ENCODE results near the gene PURA. TPM values are rescaled to one million over a fixed set of nuclear protein-coding genes. Genes with fewer than 3 reads are reported as not detected.

Gene PURA
- polyA plus RNA-seq, 6 donors from 2014 or later, result 1.3 to 3.3 (median 2.5) TPM

DNA sequence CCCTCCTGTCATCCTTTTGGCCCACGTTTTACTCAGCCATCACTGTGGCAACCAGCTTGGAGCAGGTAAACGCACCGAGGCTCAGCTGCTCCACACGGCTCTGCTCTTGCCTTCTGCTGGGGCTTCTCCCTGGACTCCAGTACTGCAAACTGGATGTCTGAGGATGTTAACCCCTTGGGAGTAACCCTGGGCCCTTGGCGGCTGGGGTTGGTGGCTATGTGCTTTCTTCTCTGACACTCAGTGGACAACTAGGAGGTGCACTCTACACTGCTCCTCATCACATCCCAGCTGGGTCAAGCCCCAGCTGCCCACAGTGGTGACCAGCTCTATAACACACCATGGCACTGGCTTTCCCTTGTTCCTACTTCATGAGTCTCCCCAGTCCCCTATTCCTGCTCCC is 48.9 kb downstream of the PURA start:
- Mint-ChIP-seq H3K36me3 (no peaks in the 10 kb centered on the region), H3K27ac (peak overlapping the region in 1 of 6 donors; percentile 44), H3K4me1 (peaks cover 0 to 8% (median 0%) of the 10 kb centered on the region in 3 donors), H3K4me3 (no peak overlapping the region), H3K27me3 (peaks cover 0 to 20% (median 9%) of the 10 kb centered on the region in 3 donors), H3K9me3 (no peaks in the 10 kb centered on the region)
- DNase-seq (no peak), ATAC-seq (ENCODE audit: low read depth in 2 of 2) (no peak)

- Mint-ChIP-seq H3K27me3 (peaks cover 0 to 20% (median 9%) of the 10 kb centered on the region in 3 donors), H3K36me3 (no peaks in the 10 kb centered on the region), H3K9me3 (no peaks in the 10 kb centered on the region), H3K4me3 (no peak overlapping the region), H3K27ac (peak overlapping the region in 2 of 6 donors; percentile 46 to 59), H3K4me1 (peaks cover 0 to 8% (median 0%) of the 10 kb centered on the region in 3 donors)
- ATAC-seq (ENCODE audit: low read depth in 2 of 2) (no peak), DNase-seq (no peak)
These were observed 51.4 kb downstream of the PURA start for GRCh38 chr5:140165101-140165922.

DNA sequence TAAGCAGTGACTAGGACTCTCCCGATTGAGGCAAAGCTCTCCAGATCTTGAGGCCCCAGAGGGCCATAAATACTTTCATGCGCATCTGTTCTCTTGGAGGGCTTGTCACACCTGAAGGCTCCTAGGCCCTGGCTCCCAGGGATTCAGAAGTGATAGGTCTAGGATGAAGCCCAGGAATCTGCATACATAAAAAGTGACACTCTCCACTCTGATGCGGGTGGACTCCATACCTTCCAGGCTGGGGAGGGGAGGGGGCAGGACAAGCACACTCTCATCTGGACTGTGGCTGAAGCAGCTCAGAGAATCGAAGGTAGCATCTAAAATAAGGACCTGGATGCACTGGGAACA is 52.0 kb downstream of the PURA start:
- Mint-ChIP-seq H3K9me3 (no peaks in the 10 kb centered on the region), H3K27me3 (peaks cover 0 to 20% (median 9%) of the 10 kb centered on the region in 3 donors), H3K4me3 (no peak overlapping the region), H3K4me1 (peaks cover 0 to 8% (median 0%) of the 10 kb centered on the region in 3 donors), H3K36me3 (no peaks in the 10 kb centered on the region), H3K27ac (peak overlapping the region in 1 of 6 donors; percentile 59)
- no peak for ATAC-seq (ENCODE audit: low read depth in 2 of 2)
- no peak for DNase-seq

GRCh38 chr5:140166911-140167310 is 53.0 kb downstream of the PURA start:
- H3K4me1 Mint-ChIP-seq, result peaks cover 0 to 8% (median 0%) of the 10 kb centered on the region in 3 donors
- H3K4me3 Mint-ChIP-seq, result no peak overlapping the region
- ATAC-seq (ENCODE audit: low read depth in 2 of 2) (peak in 1 of 2 donors; percentile 9), DNase-seq (no peak)
- H3K27ac Mint-ChIP-seq, result peak overlapping the region in 1 of 6 donors; percentile 68
- H3K36me3 Mint-ChIP-seq, result no peaks in the 10 kb centered on the region
- peaks cover 0 to 20% (median 9%) of the 10 kb centered on the region in 3 donors for H3K27me3 Mint-ChIP-seq
- no peaks in the 10 kb centered on the region for H3K9me3 Mint-ChIP-seq

DNA sequence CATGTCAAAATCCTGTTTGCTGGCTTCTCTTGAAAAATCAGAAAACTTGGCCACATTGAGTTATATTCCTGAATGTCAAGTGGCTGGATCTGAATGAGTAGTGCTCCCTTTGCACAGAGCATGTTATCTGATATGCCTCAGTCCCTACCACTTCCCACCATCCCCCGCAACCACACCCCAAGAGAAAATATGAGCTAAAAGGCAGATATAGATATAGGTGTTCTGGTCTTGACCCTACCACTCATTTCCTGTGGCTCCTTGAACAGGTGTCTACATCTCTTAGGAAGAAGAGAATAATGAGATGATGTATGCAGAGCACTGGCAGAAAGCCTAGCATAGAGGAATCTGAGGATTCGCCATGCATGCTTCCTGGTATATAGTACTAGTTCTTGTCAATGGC is 54.5 kb downstream of the PURA start:
- Mint-ChIP-seq H3K9me3 (no peaks in the 10 kb centered on the region), H3K27me3 (peaks cover 0 to 13% (median 0%) of the 10 kb centered on the region in 3 donors), H3K27ac (no peak overlapping the region), H3K36me3 (no peaks in the 10 kb centered on the region), H3K4me1 (peaks cover 0 to 5% (median 0%) of the 10 kb centered on the region in 3 donors), H3K4me3 (no peak overlapping the region)
- no peak for DNase-seq
- ATAC-seq (ENCODE audit: low read depth in 2 of 2), result no peak

- peaks cover under 1 to 8% (median 6%) of the 10 kb centered on the region in 3 donors for H3K4me1 Mint-ChIP-seq
- no peaks in the 10 kb centered on the region for H3K36me3 Mint-ChIP-seq
- ATAC-seq (ENCODE audit: low read depth in 2 of 2) (no peak), DNase-seq (no peak)
- no peak overlapping the region for H3K27ac Mint-ChIP-seq
- peaks cover 0 to 14% (median 0%) of the 10 kb centered on the region in 3 donors for H3K27me3 Mint-ChIP-seq
- H3K4me3 Mint-ChIP-seq, result no peak overlapping the region
- no peaks in the 10 kb centered on the region for H3K9me3 Mint-ChIP-seq
These were observed 55.5 kb downstream of the PURA start for GRCh38 chr5:140169410-140169809.

DNA sequence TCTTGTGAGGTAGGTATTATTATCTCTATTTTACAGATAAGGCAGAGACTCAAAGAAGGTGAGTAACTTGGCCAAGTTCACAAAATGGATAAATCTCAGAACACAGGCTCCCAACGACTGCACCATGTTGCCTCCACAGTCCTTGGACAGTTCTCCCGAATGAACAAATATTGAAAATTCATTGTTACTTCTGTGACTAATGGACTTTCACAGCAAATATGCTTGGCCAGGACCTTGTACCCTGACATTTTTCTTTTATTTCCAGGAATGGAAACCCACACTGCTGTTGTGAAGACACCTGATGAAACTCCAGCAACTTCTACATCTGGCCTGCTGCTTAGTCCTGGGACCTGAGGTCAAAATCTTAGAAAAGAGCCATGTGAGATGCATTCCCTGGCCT is 58.6 kb downstream of the PURA start:
- Mint-ChIP-seq H3K9me3 (no peaks in the 10 kb centered on the region), H3K4me3 (peak overlapping the region in 1 of 8 donors; percentile 81), H3K27me3 (peaks cover 0 to 15% (median 5%) of the 10 kb centered on the region in 3 donors), H3K4me1 (peaks cover 12 to 22% (median 16%) of the 10 kb centered on the region in 3 donors), H3K27ac (peak overlapping the region in 4 of 6 donors; percentile 1 to 79 (median 32)), H3K36me3 (no peaks in the 10 kb centered on the region)
- no peak for DNase-seq
- no peak for ATAC-seq (ENCODE audit: low read depth in 2 of 2)

GRCh38 chr5:140174014-140174413 is 60.1 kb downstream of the PURA start:
- no peak for ATAC-seq (ENCODE audit: low read depth in 2 of 2)
- no peaks in the 10 kb centered on the region for H3K9me3 Mint-ChIP-seq
- H3K4me3 Mint-ChIP-seq, result peak overlapping the region in 7 of 8 donors; percentile 92 to 96 (median 95)
- peak overlapping the region; percentile 98 to 100 (median 99) for H3K27ac Mint-ChIP-seq
- peaks cover 0 to 15% (median 5%) of the 10 kb centered on the region in 3 donors for H3K27me3 Mint-ChIP-seq
- H3K4me1 Mint-ChIP-seq, result peaks cover 12 to 22% (median 16%) of the 10 kb centered on the region in 3 donors
- no peaks in the 10 kb centered on the region for H3K36me3 Mint-ChIP-seq
- DNase-seq, result no peak

GRCh38 chr5:140174465-140175366 is 60.8 kb downstream of the PURA start, which contains the start of gene CYSTM1:
Gene CYSTM1, plus strand, starts transcription at chr5:140175188. Its CDS starts 19,278 bp downstream, at chr5:140194466.
- peak within 1 kb of the TSS; percentile 99 to 100 (median 99) for H3K27ac Mint-ChIP-seq
- DNase-seq (peak; percentile 99), ATAC-seq (ENCODE audit: low read depth in 2 of 2) (peak; percentile 88 to 89)
- H3K4me3 Mint-ChIP-seq, result peak within 1 kb of the TSS; percentile 93 to 97 (median 96)
- H3K27me3 Mint-ChIP-seq, result peaks cover 0 to 15% (median 5%) of the 10 kb centered on the region in 3 donors
- H3K4me1 Mint-ChIP-seq, result peaks cover 12 to 22% (median 16%) of the 10 kb centered on the region in 3 donors
- H3K9me3 Mint-ChIP-seq, result no peaks in the 10 kb centered on the region
- H3K36me3 Mint-ChIP-seq, result no peaks in the 10 kb centered on the region

Other genes starting within 250 kb of the PURA start
- gene NRG2, start 70.8 kb upstream of the PURA start, polyA plus RNA-seq (ENCODE audit: low read depth in 6 of 6), result under 1 TPM in 2 of 6 donors, not detected in 4; 0.15 to 0.21 TPM
- gene IGIP, start 11.8 kb downstream of the PURA start, polyA plus RNA-seq (ENCODE audit: low read depth in 6 of 6), result under 1 TPM in 5 of 6 donors, not detected in 1; 0.09 to 0.46 (median 0.18) TPM
- gene CYSTM1, start 61.1 kb downstream of the PURA start, polyA plus RNA-seq (ENCODE audit: low read depth in 6 of 6), result 10 to 100 TPM in 5 of 6 donors, 1 to 10 TPM in 1; 5.4 to 20.6 (median 12.6) TPM
- 100 to 1,000 TPM; 110 to 269 (median 140) TPM for gene PFDN1, start 189.0 kb downstream of the PURA start, polyA plus RNA-seq (ENCODE audit: low read depth in 6 of 6)
- under 1 TPM in 1 of 6 donors, not detected in 5; 0.19 TPM for gene HBEGF, start 232.5 kb downstream of the PURA start, polyA plus RNA-seq (ENCODE audit: low read depth in 6 of 6)
- not detected for gene SLC4A9, start 246.1 kb downstream of the PURA start, polyA plus RNA-seq (ENCODE audit: low read depth in 6 of 6)